ENCODE data around the gene MYBPC2. TPM values are rescaled to one million over a fixed set of nuclear protein-coding genes. Genes with fewer than 3 reads are reported as not detected.

Gene MYBPC2
- total and polyA plus RNA-seq, 2 donors (not counting 1 experiment from before 2014, with no cell fraction given): 1.1 to 1.7 TPM

GRCh38 chr19:50416034-50416977 is 16.4 kb upstream of the MYBPC2 start:
- Histone ChIP-seq H3K4me3 (ENCODE audit: control extremely low read depth in 1 of 5, extremely low read depth in 1 of 5, insufficient read depth in 1 of 5, low read depth in 2 of 5, low read length in 4 of 5) (peak overlapping the region in 4 of 5 experiments; percentile 4 to 52 (median 23)), H3K27ac (ENCODE audit: low read length in 2 of 2) (peak overlapping the region; percentile 97 to 98), H2AFZ (ENCODE audit: insufficient read depth, low read depth, low read length, poor library complexity, severe bottlenecking) (no peak overlapping the region), H3K9me3 (ENCODE audit: control extremely low read depth in 1 of 3, control insufficient read depth in 2 of 3, insufficient read depth in 1 of 3, low read length in 2 of 3) (no peaks in the 10 kb centered on the region), H3K79me2 (ENCODE audit: control insufficient read depth, insufficient read depth, low read length) (peaks cover 45% of the 10 kb centered on the region), H4K20me1 (ENCODE audit: control insufficient read depth, insufficient read depth, low read length, poor library complexity, severe bottlenecking) (peaks cover 23% of the 10 kb centered on the region), H3K9ac (ENCODE audit: low read length) (peak overlapping the region; percentile 37), H3K4me2 (replicated peaks; ENCODE audit: low read depth, low read length, poor library complexity, severe bottlenecking) (peak overlapping the region; percentile 97), H3K27me3 (replicated peaks in 1 of 4; ENCODE audit: control extremely low read depth in 1 of 4, control insufficient read depth in 3 of 4, insufficient read depth in 4 of 4, low read length in 3 of 4) (no peaks in the 10 kb centered on the region), H3K4me1 (ENCODE audit: control insufficient read depth in 2 of 2, insufficient read depth in 2 of 2, low read length in 2 of 2) (peaks cover 37 to 60% of the 10 kb centered on the region in 2 donors), H3K36me3 (replicated peaks in 1 of 2; ENCODE audit: control extremely low read depth in 1 of 2, control insufficient read depth in 1 of 2, extremely low read depth in 1 of 2, insufficient read depth in 2 of 2, low read length in 1 of 2) (peaks cover 0 to 11% of the 10 kb centered on the region in 2 experiments)
- no peak for ATAC-seq (ENCODE audit: low read depth)
- Mint-ChIP-seq H3K4me1 (peaks cover 48% of the 10 kb centered on the region), H3K4me3 (peak overlapping the region; percentile 81), H3K27ac (peak overlapping the region; percentile 98), H3K9me3 (ENCODE audit: insufficient read depth) (no peaks in the 10 kb centered on the region), H3K27me3 (no peaks in the 10 kb centered on the region)
- peak; percentile 71 for DNase-seq
- 74% methylated on average over 32 of the region's 35 CpGs for WGBS (ENCODE audit: insufficient coverage)
- intact Hi-C loops (cut with micrococcal nuclease): loop anchor here (5.0 kb wide), 1 partner anchor 74 kb away; no protein-coding TSS in a partner anchor
- TF ChIP-seq CTCF (IDR thresholded peaks at IDR 0.05) (no peak), EZH2 (IDR thresholded peaks at IDR 0.05; ENCODE audit: borderline replicate concordance, insufficient read depth, low read depth, low read length, poor library complexity, severe bottlenecking) (no peak)
- CTCF ChIA-PET: interaction anchor here (1.3 to 7.3 kb wide), 9 partner anchors 31 to 75 kb away, joined by 3 to 36 read pairs (median 10); partner anchors contain the start of genes NR1H2 and POLD1
- POLR2A ChIA-PET: interaction anchor here (0.5 to 6.4 kb wide), 11 partner anchors 9 to 75 kb away, joined by 3 to 96 read pairs (median 7); partner anchors contain the start of genes MYBPC2, NR1H2 and POLD1

Data from B cell (primary cell).